Smooth muscle cell (in vitro differentiated cells): Measurements from ENCODE around the gene LIMD2. TPM values are rescaled to one million over a fixed set of nuclear protein-coding genes. Genes with fewer than 3 reads are reported as not detected.

ENCODE experiments used
- DNase-seq: peaks from one replicate; lab custom pipeline; 2025; ENCODE audit not compliant: unreplicated experiment; lab: John Stamatoyannopoulos, UW
- H2AFZ ChIP-seq: fragments of 200-600 bp; sonication (generic); 2 replicates; pipeline ENCODE4 v1.6.0; 2016; ENCODE audit warnings: antibody characterized with exemption, low read depth, mild to moderate bottlenecking
- H3F3A ChIP-seq: fragments of 200-600 bp; sonication (generic); 2 replicates; pipeline ENCODE4 v1.6.0; 2017; ENCODE audit warnings: antibody characterized with exemption, low read depth
- H3K27ac ChIP-seq: fragments of 200-600 bp; sonication (generic); 2 replicates; pipeline ENCODE4 v1.5.1; 2016; ENCODE audit warnings: low read depth, mild to moderate bottlenecking
- H3K27me3 ChIP-seq: fragments of 200-600 bp; sonication (generic); 2 replicates; pipeline ENCODE4 v1.6.1; 2016; ENCODE audit warnings: low read depth, mild to moderate bottlenecking
- H3K36me3 ChIP-seq: fragments of 200-600 bp; sonication (generic); 2 replicates; pipeline ENCODE4 v1.5.1; 2016; ENCODE audit warnings: low read depth
- H3K4me1 ChIP-seq: fragments of 200-600 bp; sonication (generic); 2 replicates; pipeline ENCODE4 v1.5.1; 2016; ENCODE audit warnings: low read depth
- H3K4me2 ChIP-seq: fragments of 200-600 bp; sonication (generic); 2 replicates; pipeline ENCODE4 v1.6.0; 2016; ENCODE audit warnings: mild to moderate bottlenecking
- H3K4me3 ChIP-seq: fragments of 200-600 bp; sonication (generic); 2 replicates; pipeline ENCODE4 v1.5.1; 2016; ENCODE audit warnings: mild to moderate bottlenecking
- H3K79me2 ChIP-seq: fragments of 200-600 bp; sonication (generic); 2 replicates; pipeline ENCODE4 v1.6.0; 2016; ENCODE audit warnings: low read depth, mild to moderate bottlenecking
- H3K9ac ChIP-seq: fragments of 200-600 bp; sonication (generic); 2 replicates; pipeline ENCODE4 v1.6.0; 2016; ENCODE audit warnings: low read depth
- H3K9me3 ChIP-seq: fragments of 200-600 bp; sonication (generic); replicated peaks from 2 replicates; pipeline ENCODE4 v1.5.1; 2016; ENCODE audit warnings: low read depth
- H4K20me1 ChIP-seq: fragments of 200-600 bp; sonication (generic); 2 replicates; pipeline ENCODE4 v1.6.0; 2016; ENCODE audit warnings: low read depth
- WGBS: methylation state at CpG from one replicate; pipeline ENCODE4 v1.1.7; 2016; ENCODE audit warnings: low lambda C conversion rate; 5-methylcytosine and 5-hydroxymethylcytosine counted together
- polyA plus RNA-seq: library from polyadenylated mRNA; unstranded; fragments of >200 nt; fragmentation: Nextera tagmentation; extraction: Ambion mirVana; gene quantifications from 2 replicates; pipeline ENCODE4 v1.2.1, GENCODE V29; 2016
- total RNA-seq: library from RNA; depleted of rRNA; stranded (reverse); fragments of >200 nt; gene quantifications from 2 replicates; pipeline ENCODE4 v1.2.3, GENCODE V29; 2014
- TF ChIP-seq, protein P1 (sequence below): fragments of 200-600 bp; sonication (generic); IDR thresholded peaks from 2 replicates; pipeline ENCODE4 v1.5.1; 2017; ENCODE audit warnings: borderline replicate concordance, mild to moderate bottlenecking, antibody characterized with exemption; ENCODE audit not compliant: insufficient read depth, poor library complexity, severe bottlenecking

LIMD2 gene
- total and polyA plus RNA-seq, 2 experiments from 2014 or later = 40.7 to 124 TPM

DNA sequence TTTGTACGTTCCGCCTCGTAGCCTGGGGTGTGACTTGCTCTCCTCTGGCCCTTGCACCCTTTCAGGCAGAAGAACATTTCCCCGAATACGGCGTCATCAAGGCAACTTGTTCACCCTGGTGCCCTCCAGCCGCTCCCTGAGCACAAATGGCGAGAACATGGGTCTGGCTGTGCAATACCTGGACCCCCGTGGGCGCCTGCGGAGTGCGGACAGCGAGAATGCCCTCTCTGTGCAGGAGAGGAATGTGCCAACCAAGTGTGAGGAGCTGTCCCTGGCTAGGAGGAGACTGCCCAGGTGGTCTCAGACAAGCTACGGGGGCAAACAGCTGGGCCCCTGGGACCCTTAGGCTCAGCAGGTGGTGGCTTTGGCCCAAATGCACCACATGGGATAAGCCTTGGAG is 10.4 kb downstream of the LIMD2 start:
- Histone ChIP-seq H3K4me2 (no peak overlapping the region), H3K36me3 (no peaks in the 10 kb centered on the region), H3K9ac (no peak overlapping the region), H3K79me2 (no peaks in the 10 kb centered on the region), H4K20me1 (no peaks in the 10 kb centered on the region), H3F3A (no peaks in the 10 kb centered on the region), H3K27me3 (no peaks in the 10 kb centered on the region), H2AFZ (no peak overlapping the region), H3K9me3 (no peaks in the 10 kb centered on the region), H3K4me1 (no peaks in the 10 kb centered on the region), H3K27ac (no peak overlapping the region), H3K4me3 (no peak overlapping the region)
- TF ChIP-seq, protein P1, sequence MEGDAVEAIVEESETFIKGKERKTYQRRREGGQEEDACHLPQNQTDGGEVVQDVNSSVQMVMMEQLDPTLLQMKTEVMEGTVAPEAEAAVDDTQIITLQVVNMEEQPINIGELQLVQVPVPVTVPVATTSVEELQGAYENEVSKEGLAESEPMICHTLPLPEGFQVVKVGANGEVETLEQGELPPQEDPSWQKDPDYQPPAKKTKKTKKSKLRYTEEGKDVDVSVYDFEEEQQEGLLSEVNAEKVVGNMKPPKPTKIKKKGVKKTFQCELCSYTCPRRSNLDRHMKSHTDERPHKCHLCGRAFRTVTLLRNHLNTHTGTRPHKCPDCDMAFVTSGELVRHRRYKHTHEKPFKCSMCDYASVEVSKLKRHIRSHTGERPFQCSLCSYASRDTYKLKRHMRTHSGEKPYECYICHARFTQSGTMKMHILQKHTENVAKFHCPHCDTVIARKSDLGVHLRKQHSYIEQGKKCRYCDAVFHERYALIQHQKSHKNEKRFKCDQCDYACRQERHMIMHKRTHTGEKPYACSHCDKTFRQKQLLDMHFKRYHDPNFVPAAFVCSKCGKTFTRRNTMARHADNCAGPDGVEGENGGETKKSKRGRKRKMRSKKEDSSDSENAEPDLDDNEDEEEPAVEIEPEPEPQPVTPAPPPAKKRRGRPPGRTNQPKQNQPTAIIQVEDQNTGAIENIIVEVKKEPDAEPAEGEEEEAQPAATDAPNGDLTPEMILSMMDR = no peak
- DNase-seq = no peak
- WGBS = 97% methylated on average over 14 of the region's 14 CpGs

DNA sequence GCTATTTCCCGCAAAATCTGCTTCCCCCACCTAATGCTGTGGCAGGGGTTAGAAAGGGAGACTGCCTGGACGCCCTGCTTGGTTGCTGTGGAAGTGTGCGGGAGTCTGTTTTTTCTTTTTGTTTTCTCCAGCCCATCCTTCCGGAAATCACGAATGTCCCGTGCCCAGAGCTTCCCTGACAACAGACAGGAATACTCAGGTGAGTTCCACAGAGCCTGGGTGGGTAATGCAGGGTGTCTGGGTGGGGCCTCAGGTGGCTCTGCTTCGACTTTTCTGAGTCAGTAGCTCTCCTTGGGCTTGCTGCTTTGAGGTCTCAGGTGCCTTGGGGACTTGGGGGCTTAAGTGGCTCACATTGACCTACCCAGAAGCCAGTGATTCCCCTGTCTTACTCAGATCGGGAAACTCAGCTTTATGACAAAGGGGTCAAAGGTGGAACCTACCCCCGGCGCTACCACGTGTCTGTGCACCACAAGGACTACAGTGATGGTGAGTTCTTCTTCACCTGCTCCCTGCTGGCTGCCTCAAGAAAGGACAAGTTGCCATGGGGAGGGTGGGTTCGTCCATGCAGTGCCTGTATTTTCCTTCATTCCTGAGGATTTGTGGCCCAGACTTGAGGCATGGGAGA is 11.4 kb downstream of the LIMD2 start:
- H3K9me3 ChIP-seq = no peaks in the 10 kb centered on the region
- H3K4me2 ChIP-seq = no peak overlapping the region
- WGBS = 92% methylated on average over 12 of the region's 12 CpGs
- H2AFZ ChIP-seq = no peak overlapping the region
- H3K79me2 ChIP-seq = no peaks in the 10 kb centered on the region
- no peaks in the 10 kb centered on the region for H3K27me3 ChIP-seq
- no peak overlapping the region for H3K4me3 ChIP-seq
- no peaks in the 10 kb centered on the region for H3K4me1 ChIP-seq
- no peaks in the 10 kb centered on the region for H3F3A ChIP-seq
- H3K9ac ChIP-seq = no peak overlapping the region
- TF ChIP-seq, protein P1 = no peak
- H3K27ac ChIP-seq = no peak overlapping the region
- H4K20me1 ChIP-seq = no peaks in the 10 kb centered on the region
- peaks cover 5% of the 10 kb centered on the region for H3K36me3 ChIP-seq
- no peak for DNase-seq

DNA sequence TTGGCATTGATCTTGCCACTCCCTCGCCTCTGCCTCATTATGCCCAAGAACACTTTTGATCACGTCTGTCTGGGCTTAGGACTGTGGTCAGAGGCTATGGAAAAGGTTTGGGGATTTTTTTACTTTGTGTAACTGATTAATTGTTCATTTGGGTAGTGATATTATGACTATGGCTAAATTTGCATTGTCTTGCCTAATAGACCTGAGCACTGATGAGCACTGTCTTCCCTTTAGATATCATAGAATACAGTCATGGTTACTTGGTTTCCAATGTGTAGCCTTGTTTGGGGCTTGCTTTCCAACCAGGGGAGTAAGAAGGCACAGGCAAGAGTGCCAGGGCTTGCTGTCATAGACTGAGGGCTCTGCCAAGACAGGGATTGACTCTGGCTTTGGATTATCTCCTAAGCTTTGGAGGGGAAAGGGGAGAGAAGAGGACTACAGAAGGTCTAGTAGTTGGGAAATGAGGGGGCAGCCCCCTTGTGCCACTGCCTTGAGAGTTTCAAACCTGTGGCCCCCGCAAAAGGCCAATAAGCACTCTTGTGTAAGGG is 13.7 kb downstream of the LIMD2 start:
- TF ChIP-seq, protein P1 = no peak
- Histone ChIP-seq H3K4me2 (no peak overlapping the region), H3K79me2 (no peaks in the 10 kb centered on the region), H3K9ac (no peak overlapping the region), H3K27me3 (no peaks in the 10 kb centered on the region), H3K36me3 (peaks cover 5% of the 10 kb centered on the region), H4K20me1 (no peaks in the 10 kb centered on the region), H3F3A (no peaks in the 10 kb centered on the region), H2AFZ (no peak overlapping the region), H3K4me3 (no peak overlapping the region), H3K4me1 (no peaks in the 10 kb centered on the region), H3K9me3 (no peaks in the 10 kb centered on the region), H3K27ac (no peak overlapping the region)
- 89% methylated on average over 3 of the region's 3 CpGs for WGBS
- no peak for DNase-seq

DNA sequence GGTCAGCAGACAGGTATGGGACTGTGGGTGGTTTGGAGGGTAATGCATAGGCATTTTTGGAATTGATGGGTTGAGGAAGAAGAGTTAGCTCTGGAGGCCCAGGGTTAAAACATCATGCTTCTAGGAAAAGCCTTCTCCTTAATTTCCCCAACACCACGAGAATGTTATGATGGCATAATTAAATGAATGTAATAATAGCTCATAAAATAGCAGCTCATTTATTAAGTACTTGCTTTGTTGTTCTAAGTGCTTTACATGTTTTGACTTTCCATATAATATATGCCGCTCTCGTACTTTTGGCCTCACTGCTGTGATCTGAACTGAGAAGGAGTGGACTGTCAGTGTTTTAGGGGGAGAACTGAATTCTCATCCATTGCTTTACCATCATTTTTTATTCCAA is 14.3 kb downstream of the LIMD2 start:
- H3F3A ChIP-seq = no peaks in the 10 kb centered on the region
- H3K4me1 ChIP-seq = no peaks in the 10 kb centered on the region
- peaks cover 5% of the 10 kb centered on the region for H3K36me3 ChIP-seq
- no peak overlapping the region for H3K4me3 ChIP-seq
- no peak overlapping the region for H3K9ac ChIP-seq
- no peaks in the 10 kb centered on the region for H3K79me2 ChIP-seq
- WGBS = 98% methylated on average over 3 of the region's 3 CpGs
- no peak overlapping the region for H3K27ac ChIP-seq
- no peak for DNase-seq
- TF ChIP-seq, protein P1 = no peak
- H4K20me1 ChIP-seq = no peaks in the 10 kb centered on the region
- no peaks in the 10 kb centered on the region for H3K9me3 ChIP-seq
- H3K27me3 ChIP-seq = no peaks in the 10 kb centered on the region
- H3K4me2 ChIP-seq = no peak overlapping the region
- no peak overlapping the region for H2AFZ ChIP-seq
